GM21423 (cell line): ENCODE results near the gene LILRA5.
"Not testable (repeated sequence)": the region's sequence is repeated elsewhere in the genome, so short reads cannot be mapped to it uniquely, and the experiment has no call there.

Experiments
- ATAC-seq: cut with Tn5 transposase; IDR thresholded peaks from one replicate; pipeline ENCODE4 v1.9.1; 2021; ENCODE audit warnings: mild to moderate bottlenecking, moderate library complexity; ENCODE audit not compliant: unreplicated experiment

The LILRA5 gene

GRCh38 chr19:54335164-54335563 lies 22.2 kb upstream of the LILRA5 start:
- ATAC-seq: no peak

DNA sequence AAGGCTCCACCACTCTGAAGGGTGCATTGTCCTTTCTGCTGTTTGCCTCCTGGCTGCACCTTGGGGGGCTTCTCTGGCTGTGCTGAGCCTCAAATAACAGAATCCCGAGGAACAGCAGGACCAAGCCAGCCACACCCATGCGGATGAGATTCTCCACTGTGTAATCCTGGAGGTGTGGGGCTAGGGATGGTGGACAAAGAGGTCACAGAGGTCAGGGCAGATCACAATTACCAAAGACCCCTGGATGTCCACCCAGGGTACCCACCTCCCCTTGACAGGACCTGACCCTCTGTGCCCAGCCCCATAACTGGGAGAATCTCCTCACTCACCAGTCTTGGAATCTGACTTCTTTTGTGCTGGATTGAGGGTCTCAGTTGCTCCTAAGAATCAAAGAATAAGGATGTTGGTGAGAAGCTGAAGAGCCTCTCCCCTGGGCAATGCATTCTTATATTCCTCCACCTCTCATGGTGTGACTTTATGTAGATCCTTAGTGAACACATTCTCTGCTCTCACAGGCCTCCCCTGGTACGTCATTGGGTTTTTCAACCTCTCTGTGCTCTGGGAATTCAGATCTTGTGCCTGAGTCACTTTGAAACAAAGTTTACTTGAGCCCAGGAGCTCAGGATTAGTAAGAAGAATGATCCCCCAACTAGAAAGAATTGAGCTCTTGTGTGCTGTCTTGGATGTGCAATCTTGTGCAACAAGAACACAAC lies 20.8 kb upstream of the LILRA5 start:
- ATAC-seq: no peak

- no peak for ATAC-seq
These were observed 19.2 kb upstream of the LILRA5 start for GRCh38 chr19:54332149-54332548.

DNA sequence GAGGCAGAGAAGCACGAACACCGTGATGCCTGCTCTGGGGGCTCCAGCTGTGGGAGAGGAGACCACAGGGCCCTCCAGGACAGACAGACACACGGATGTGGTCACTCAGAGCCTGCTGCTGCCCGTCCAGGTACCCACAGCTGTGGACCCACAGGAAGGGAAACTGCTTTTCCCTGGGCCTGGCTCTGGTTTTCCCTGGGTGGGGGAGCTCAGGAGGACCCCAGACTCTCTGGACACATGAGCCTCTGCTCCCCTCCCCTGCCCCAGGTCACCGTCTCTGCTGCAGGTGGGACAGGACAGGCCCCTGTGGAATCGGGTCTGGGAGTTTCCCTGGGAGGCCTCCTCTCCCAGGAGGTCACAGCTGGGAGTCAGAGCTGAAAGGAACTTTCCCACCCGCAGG lies 18.7 kb upstream of the LILRA5 start:
- no peak for ATAC-seq

DNA sequence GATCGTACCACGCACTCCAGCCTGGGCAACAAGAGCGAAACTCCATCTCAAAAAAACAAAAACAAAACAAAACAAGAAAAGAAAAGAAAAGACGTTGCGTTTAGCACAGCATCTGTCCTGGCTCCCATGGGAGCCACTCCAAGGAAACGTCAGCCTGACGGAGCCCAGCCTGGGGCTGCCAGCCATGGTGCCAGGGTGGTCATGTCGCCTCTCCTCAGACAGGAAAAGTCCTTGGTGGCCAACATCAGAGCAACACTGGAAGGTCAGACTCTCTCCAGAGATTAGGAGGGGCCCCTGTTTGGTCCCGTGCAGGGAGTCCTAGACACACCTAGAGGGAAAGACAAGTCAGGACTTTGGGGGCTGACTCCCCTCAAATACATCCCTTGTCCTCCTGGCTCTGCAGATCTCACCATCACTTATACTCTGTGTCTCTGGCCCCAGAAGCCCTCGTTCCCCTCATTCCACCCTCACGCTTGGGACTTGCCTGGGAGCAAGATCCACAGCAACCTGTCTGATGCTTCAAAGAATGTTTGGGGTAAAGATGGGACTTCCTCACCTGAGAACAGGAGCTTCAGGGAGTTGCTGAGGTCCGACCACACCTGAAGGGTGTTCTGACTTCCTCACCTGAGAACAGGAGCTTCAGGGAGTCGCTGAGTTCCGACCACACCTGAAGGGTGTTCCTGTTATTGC lies 16.7 kb upstream of the LILRA5 start:
- no peak for ATAC-seq

- ATAC-seq: not testable (repeated sequence)
These were observed 15.8 kb upstream of the LILRA5 start for GRCh38 chr19:54328781-54329180.

- no peak for ATAC-seq
These were observed 12.7 kb upstream of the LILRA5 start for GRCh38 chr19:54325631-54326030.

DNA sequence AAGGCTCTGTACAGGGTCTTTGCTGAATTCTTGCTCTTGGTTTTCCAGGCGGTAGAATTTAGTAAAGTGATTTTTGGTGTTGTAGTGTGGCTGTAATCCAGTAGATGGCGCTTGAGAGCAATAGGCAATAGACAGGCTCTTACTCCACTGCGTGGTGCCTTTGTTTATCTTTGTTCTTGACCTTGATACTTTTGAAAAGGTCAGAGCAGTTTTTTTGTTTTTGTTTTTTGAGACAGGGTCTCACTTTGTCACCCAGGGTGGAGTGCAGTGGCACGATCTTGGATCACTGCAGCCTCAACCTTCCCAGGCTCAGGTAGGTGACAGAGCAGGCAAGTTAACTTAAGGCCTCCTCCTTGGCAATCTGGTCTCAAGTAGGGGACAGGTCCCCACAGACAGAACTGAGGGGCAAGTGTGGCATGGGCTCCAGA lies 12.2 kb upstream of the LILRA5 start:
- no peak for ATAC-seq

DNA sequence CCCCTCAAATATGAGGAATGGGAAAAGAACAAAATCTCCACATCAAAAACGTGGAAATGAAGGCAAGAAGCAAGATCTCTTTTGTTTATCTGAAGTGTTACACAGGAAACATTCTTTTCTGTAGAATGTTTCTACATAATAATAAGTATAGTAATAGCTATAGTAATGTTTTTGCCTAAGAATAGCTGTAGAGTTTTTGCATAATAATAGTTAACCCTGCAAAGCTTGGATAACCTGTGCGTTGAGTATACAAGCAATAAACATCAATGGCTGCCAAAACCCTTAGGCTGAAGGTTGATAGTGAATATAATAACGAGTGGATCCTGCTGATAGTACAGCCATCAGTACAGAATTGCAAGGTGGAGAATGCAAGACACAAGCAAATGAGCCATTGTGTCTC lies 11.1 kb upstream of the LILRA5 start:
- ATAC-seq: no peak

DNA sequence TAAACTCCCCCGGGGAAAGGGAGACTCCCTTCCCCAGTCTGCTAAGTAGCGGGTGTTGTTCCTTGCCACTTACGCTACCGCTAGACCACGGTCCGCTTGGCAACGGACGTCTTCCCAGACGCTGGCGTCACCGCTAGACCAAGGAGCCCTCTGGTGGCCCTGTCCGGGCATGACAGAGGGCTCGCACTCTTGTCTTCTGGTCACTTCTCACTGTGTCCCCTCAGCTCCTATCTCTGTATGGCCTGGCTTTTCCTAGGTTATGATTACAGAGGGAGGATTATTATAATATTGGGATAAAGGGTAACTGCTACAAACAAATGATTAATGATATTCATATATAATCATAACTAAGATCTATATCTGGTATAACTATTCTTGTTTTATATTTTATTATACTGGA lies 10.0 kb upstream of the LILRA5 start:
- not testable (repeated sequence) for ATAC-seq

DNA sequence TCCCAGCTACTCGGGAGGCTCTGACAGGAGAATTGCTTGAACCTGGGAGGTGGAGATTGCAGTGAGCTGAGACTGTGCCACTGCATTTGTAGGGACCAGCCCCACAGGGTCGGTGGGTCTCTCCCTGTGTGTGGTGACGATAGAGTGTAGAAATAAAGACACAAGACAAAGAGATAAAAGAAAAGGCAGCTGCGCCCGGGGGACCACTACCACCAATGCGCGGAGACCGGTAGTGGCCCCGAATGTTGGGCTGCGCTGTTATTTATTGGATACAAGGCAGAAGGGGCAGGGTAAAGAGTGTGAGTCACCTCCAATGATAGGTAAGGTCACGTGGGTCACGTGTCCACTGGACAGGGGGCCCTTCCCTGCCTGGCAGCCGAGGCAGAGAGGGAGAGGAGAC lies 9.3 kb upstream of the LILRA5 start:
- ATAC-seq: not testable (repeated sequence)

DNA sequence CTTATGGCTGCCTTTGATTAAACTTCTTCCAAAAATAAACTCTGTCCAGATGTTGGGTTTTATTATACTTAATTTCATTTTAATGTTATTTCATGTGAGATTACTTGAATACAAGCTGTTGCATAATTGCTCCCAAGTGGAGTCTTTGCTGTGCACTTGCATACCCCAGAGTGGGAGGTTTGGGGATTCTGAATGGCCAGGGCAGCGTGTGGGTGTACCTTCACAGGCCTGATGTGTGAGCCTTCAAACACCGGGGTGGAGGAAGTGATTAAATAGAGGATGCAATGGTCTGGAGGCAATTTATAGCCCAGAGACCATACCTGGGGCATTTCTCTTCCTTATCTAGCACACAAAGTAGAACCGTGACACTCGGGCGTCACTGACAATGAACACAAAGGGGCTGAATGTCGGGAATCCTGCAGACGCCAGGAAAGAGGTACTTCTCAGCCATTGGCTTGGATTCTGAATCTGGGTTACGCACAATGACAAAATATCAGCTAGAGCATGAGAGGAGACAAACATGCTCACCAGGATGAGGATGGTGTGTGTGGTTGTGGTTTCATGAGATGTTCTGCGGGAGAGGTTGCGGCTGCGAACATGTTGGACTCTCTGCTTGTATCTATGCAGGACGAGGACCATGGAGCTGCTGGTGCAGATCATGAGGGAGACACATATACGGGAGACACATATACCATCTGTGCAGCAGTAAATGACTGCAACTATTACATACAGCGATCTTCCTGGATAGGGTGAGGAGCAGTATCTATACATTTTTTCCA lies 7.1 kb upstream of the LILRA5 start:
- no peak for ATAC-seq

GRCh38 chr19:54319049-54319448 lies 6.1 kb upstream of the LILRA5 start:
- ATAC-seq: no peak

DNA sequence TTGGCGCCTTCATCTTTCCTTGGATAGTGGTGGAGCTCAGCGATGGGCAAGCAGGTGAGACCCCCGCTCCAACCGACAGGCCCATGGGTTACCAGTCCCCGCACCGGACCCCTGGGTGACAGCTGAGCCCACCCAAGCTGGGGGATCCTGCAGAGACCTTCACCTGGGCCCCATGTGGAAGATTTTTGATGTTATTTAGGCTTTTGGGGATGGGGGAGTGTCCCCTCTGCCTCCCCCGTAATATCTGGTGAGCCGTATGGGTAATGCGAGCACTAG lies 4.9 kb upstream of the LILRA5 start:
- ATAC-seq: no peak

- ATAC-seq: no peak
These were observed 4.4 kb upstream of the LILRA5 start for GRCh38 chr19:54317108-54317964.

- ATAC-seq: no peak
These were observed 3.8 kb upstream of the LILRA5 start for GRCh38 chr19:54316746-54317107.

DNA sequence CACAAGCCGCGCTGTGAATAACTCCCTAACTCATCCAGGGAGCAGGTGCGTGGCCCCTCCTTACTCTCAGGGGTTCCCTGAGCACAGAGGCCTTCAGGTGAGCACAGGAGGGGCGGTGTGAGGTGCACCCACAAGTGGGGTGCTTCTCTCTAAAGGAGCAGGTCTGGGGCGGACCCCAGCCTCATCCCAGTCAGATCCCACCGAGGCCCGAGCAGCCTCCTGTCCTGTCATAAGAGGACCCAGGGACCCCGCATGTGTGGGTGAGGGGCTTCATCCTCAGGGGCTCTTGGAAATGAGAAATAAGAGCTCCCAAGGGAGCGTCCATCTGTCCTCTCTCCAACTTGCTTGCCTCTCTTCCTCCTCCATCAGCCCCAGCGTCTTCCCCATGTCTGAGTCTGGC lies 3.0 kb upstream of the LILRA5 start:
- no peak for ATAC-seq

DNA sequence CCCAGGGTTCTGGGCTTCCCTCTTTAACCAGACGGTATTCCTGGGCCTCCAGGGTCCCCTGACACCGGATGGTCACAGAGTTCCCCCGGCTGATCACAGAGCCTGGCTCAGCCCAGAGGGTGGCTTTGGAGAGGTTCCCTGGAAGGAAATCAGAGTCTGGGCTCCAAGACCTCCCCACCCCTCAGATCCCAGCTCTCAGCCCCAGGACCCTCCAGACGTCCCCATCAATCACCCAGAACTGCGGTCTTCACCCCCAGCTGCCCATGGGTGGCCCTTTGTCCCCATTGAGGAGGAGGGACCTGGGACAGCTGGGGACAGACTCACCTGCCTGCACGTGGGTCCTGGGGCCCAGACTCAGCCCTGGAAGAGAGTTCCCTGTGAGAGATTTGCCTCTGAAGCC lies 955 bp downstream of the LILRA5 start:
- no peak for ATAC-seq

- ATAC-seq: no peak
These were observed 1.5 kb downstream of the LILRA5 start for GRCh38 chr19:54311486-54311885.

DNA sequence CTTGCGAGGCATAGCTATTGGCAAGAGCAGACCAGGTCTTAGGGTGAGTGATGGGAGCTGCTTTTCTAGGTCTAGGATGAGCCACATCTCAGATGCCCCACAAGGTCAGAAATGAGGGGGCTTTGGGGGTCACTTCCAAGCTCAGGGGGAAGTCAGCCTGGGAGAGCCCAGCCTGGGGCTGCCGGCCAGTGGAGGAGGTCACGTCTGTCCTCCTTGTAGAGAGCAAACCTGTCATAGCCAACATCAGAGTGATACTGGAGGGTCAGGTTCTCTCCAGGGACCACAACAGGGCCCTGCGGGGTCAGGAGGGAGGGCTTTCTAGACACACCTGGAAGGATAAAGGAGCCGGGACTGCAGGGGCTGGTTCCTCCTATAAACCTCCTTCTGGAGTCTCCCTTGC lies 2.4 kb downstream of the LILRA5 start:
- ATAC-seq: no peak

DNA sequence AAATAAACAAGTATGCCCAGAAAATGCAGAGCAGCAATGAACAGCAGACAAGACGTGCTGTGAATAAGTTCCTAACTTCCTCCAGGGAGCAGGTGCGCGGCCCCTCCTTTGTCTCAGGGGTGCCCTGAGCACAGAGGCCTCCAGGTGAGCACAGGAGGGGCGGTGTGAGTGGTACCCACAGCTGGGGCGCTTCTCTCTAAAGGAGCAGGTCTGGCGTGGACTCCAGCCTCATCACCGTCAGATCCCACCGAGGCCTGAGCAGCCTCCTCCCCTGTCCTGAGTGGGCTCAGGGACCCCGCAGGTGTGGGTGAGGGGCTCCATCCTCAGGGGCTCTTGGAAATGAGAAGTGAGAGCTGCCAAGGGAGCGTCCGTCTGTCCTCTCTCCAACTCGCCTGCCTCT lies 3.2 kb downstream of the LILRA5 start:
- ATAC-seq: no peak
